Psoas muscle (tissue), 8 donors: Measurements from ENCODE around the gene ATP7A. TPM values are rescaled to one million over a fixed set of nuclear protein-coding genes. Genes with fewer than 3 reads are reported as not detected.
"Not testable (repeated sequence)": the region's sequence is repeated elsewhere in the genome, so short reads cannot be mapped to it uniquely, and the experiment has no call there.

ENCODE experiments used
- ATAC-seq, 4 donors: fragments of 200-7000 bp; cut with Tn5 transposase; one replicate each; pipeline ENCODE4 v1.9.1; 2020; ENCODE audit warnings: moderate library complexity in 3 of 4, mild to moderate bottlenecking in 2 of 4
- DNase-seq, 2 donors: peaks; one replicate each; pipeline ENCODE4 v3.0.0-alpha.2; 2020
- H3K27ac ChIP-seq: fragments of 200-600 bp; one replicate; pipeline ENCODE4 v1.8.0; 2022
- H3K27me3 ChIP-seq, 3 donors: fragments of 200-600 bp in 1 of 3; one replicate each; pipeline versions ENCODE4 v1.6.1 to v1.8.0; 2013 to 2022; ENCODE audit warnings: low read length in 2 of 3, mild to moderate bottlenecking in 2 of 3, moderate library complexity in 1 of 3; ENCODE audit not compliant: insufficient read depth in 3 of 3
- H3K36me3 ChIP-seq, 2 donors: fragments of 200-600 bp in 1 of 2; one replicate each; pipeline versions ENCODE4 v1.6.1 to v1.8.0; 2013 to 2022; ENCODE audit warnings: low read depth in 1 of 2, mild to moderate bottlenecking in 1 of 2, moderate library complexity in 1 of 2; ENCODE audit not compliant: insufficient read depth in 1 of 2
- H3K4me1 ChIP-seq: fragments of 200-600 bp; one replicate; pipeline ENCODE4 v1.8.0; 2022
- H3K4me3 ChIP-seq: fragments of 200-600 bp; one replicate; pipeline ENCODE4 v1.8.0; 2022; ENCODE audit warnings: mild to moderate bottlenecking
- H3K9me3 ChIP-seq: fragments of 200-600 bp; one replicate; pipeline ENCODE4 v1.8.0; 2022
- WGBS, 3 donors: extraction: QIAGEN DNeasy Blood & Tissue Kit; methylation state at CpG; one replicate each; pipeline versions ENCODE4 v1.1.6 to v1.1.7; 2013; 5-methylcytosine and 5-hydroxymethylcytosine counted together
- intact Hi-C, 2 donors: fragments of 100-400 bp; cut with DNase I; formaldehyde crosslinking; loops; one replicate each; pipeline versions ENCODE4 v1.11.0 to v1.14.2; 2022
- long read RNA-seq, 2 donors: library from polyadenylated mRNA; unstranded; transcript quantifications; one replicate each; pipeline ENCODE4 v2.0.0, GENCODE V29; 2021
- polyA plus RNA-seq, 3 donors: library from polyadenylated mRNA; stranded (reverse); fragments of 200-250 nt; gene quantifications; one replicate each; pipeline ENCODE4 v1.2.3, GENCODE V29; 2013
- total RNA-seq, 4 donors: library from RNA; stranded (reverse); fragmentation: NEBNext Ultra II Directional in 2 of 4; extraction: Animal tissue kit (Norgen Biotek cat#: 25700) in 2 of 4; gene quantifications; one replicate each; pipeline versions ENCODE4 v1.2.1 to v1.2.4, GENCODE V29; 2021 to 2023
- TF ChIP-seq, protein P1 (sequence below): fragments of 200-600 bp; IDR thresholded peaks from one replicate; pipeline ENCODE4 v1.8.0; 2022; ENCODE audit warnings: antibody characterized with exemption
- donor health status: healthy with polysubstance abuse.
- donor health status: DM: no; HTN: no; CAD: no; lungs with moderate emphysema.
- donor health status: Bipolar disorder and iron deficiency.
- donor health status: healthy.
- donor health status: DM: yes; HTN: yes; CAD: no.
- donor health status: DM: no; HTN: no; CAD: no.
- donor health status: DM: no; HTN: no; CAD: no.
- donor health status: DM: yes; HTN: yes; CAD: no.

ATP7A gene
- total RNA-seq, result 1 to 10 TPM; 3.4 to 6.0 (median 4.6) TPM
- polyA plus RNA-seq, result 1 to 10 TPM in 2 of 3 donors, under 1 TPM in 1; 0.97 to 2.6 (median 1.7) TPM
- long read RNA-seq, donor 1, result 0 reads
- long read RNA-seq, donor 2, full-length matches to known transcripts, result 1 of 4 reads
- long read RNA-seq, donor 2, partial matches to known transcripts, result 1 of 4 reads
- long read RNA-seq, donor 2, other reads (novel, unspliced or antisense), result 2 of 4 reads

DNA sequence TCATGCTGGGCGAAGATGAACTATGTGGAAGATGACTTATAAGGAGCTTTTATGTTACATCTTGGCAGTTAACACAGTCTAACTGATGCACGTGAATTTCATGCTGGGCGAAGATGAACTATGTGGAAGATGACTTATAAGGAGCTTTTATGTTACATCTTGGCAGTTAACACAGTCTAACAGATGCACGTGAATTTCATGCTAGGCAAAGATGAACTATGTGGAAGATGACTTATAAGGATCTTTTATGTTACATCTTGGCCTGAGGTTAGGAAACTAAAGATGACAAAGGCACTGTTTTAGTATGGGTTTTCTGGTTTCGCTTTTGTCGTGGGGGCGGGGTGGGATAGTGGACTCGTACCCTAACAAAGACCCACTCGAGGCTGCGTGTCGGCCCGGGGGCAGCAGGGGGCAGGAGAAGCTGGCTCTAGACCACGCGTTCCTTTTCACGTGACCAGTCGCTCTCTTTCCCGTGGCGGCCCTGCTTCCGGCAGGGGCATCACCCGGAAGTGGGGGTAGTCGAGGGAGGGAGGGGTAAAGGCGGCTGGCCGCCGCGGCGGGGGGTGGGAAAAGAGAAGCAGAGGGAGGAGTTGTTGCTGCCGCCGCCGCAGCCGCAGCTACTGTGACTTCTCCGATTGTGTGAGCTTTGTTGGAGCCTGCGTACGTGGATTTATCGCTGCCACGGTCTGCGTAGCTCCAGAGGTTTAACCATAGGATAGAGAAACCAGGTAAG, at the start of gene ATP7A:
ATP7A (plus strand) TSS at position 586 of the 733 bp plus-strand sequence. CDS start 60,949 bp downstream, outside the sequence.
- peaks cover 10% of the 10 kb centered on the region for H3K4me1 ChIP-seq
- no peaks in the 10 kb centered on the region for H3K27me3 ChIP-seq
- peak; percentile 89 to 94 for DNase-seq
- H3K36me3 ChIP-seq, result peaks cover 0 to 5% of the 10 kb centered on the region in 2 donors
- peak; percentile 96 to 98 (median 97) for ATAC-seq
- H3K27ac ChIP-seq, result peak within 1 kb of the TSS; percentile 77
- WGBS, 3 donors, result 1 to 21% (median 2%) methylated on average over 21 to 36 of the region's 36 CpGs
- H3K9me3 ChIP-seq, result no peaks in the 10 kb centered on the region
- TF ChIP-seq, protein P1, sequence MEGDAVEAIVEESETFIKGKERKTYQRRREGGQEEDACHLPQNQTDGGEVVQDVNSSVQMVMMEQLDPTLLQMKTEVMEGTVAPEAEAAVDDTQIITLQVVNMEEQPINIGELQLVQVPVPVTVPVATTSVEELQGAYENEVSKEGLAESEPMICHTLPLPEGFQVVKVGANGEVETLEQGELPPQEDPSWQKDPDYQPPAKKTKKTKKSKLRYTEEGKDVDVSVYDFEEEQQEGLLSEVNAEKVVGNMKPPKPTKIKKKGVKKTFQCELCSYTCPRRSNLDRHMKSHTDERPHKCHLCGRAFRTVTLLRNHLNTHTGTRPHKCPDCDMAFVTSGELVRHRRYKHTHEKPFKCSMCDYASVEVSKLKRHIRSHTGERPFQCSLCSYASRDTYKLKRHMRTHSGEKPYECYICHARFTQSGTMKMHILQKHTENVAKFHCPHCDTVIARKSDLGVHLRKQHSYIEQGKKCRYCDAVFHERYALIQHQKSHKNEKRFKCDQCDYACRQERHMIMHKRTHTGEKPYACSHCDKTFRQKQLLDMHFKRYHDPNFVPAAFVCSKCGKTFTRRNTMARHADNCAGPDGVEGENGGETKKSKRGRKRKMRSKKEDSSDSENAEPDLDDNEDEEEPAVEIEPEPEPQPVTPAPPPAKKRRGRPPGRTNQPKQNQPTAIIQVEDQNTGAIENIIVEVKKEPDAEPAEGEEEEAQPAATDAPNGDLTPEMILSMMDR, result peak; percentile 43
- intact Hi-C loops, result loop anchor here (10.0 kb wide), 2 partner anchors 115 to 185 kb away; no protein-coding TSS in a partner anchor
- H3K4me3 ChIP-seq, result peak within 1 kb of the TSS; percentile 69

DNA sequence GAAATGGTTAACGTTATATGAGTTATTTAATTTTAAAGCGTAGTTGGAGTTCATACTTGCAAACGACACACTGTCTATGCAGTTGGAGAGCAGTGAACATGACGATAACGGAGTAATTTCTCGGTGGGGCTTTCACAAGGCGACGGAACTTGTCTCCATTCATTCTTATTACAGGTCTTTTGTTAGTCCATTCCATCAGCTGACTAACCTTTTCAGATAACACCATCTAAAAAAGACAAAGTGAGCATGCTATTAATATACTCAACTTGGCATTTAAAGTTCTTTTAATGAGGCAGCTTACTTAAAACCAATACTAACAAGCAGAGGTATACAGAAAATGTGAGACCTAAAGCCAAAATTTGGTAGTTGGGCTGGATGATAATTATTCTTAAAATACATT, 35.1 kb upstream of the ATP7A start:
- Histone ChIP-seq H3K27ac (no peak overlapping the region), H3K4me3 (no peak overlapping the region), H3K9me3 (no peaks in the 10 kb centered on the region), H3K4me1 (no peaks in the 10 kb centered on the region), H3K36me3 (peaks cover 0 to 26% of the 10 kb centered on the region in 2 donors), H3K27me3 (no peaks in the 10 kb centered on the region)
- TF ChIP-seq, protein P1, result no peak
- 93 to 96% (median 96%) methylated on average over 8 of the region's 8 CpGs for WGBS, 3 donors
- DNase-seq (no peak), ATAC-seq (no peak)
- intact Hi-C loops, result no loop called here

DNA sequence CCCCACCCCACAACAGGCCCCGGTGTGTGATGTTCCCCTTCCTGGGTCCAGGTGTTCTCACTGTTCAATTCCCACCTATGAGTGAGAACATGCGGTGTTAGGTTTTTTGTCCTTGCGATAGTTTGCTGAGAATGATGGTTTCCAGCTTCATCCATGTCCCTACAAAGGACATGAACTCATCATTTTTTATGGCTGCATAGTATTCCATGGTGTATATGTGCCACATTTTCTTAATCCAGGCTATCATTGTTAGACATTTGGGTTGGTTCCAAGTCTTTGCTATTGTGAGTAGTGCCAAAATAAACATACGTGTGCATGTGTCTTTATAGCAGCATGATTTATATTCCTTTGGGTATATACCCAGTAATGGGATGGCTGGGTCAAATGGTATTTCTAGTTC, 29.1 kb upstream of the ATP7A start:
- H3K9me3 ChIP-seq, intact Hi-C loops, DNase-seq, ATAC-seq, H3K4me3 ChIP-seq, H3K36me3 ChIP-seq, H3K27ac ChIP-seq, H3K27me3 ChIP-seq, H3K4me1 ChIP-seq: not testable (repeated sequence)
- WGBS, 3 donors, result 83 to 87% (median 85%) methylated on average over 3 to 4 of the region's 4 CpGs

DNA sequence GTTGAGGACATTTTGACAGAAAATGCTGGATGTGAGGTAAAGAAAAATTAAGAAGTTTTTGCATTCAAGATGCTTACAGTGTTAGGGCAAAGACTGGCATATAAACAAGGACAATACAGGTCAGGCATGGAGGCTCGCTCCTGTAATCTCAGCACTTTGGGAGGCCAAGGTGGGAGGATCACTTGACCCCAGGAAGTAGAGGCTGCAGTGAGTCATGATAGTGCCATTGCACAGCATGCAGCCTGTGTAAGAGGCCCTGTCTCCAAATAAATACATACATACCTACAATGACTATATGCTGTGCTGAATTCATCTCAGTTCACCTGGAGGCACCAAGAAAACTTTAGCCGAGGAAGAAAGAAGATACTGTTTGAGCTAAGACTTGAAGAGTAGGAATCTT, 17.6 kb upstream of the ATP7A start:
- Histone ChIP-seq H3K4me1 (no peaks in the 10 kb centered on the region), H3K36me3 (peaks cover 0 to 4% of the 10 kb centered on the region in 2 donors), H3K9me3 (no peaks in the 10 kb centered on the region), H3K4me3 (no peak overlapping the region), H3K27ac (no peak overlapping the region), H3K27me3 (peaks cover 0 to 4% (median 0%) of the 10 kb centered on the region in 3 donors)
- no peak for ATAC-seq
- 91 to 94% (median 94%) methylated on average over 2 of the region's 2 CpGs for WGBS, 3 donors
- intact Hi-C loops, result loop anchor here in 1 of 2 donors (10.0 kb wide), 1 partner anchor 212 kb away; the partner anchor contains the start of gene PGK1
- TF ChIP-seq, protein P1, result no peak
- DNase-seq, result no peak

DNA sequence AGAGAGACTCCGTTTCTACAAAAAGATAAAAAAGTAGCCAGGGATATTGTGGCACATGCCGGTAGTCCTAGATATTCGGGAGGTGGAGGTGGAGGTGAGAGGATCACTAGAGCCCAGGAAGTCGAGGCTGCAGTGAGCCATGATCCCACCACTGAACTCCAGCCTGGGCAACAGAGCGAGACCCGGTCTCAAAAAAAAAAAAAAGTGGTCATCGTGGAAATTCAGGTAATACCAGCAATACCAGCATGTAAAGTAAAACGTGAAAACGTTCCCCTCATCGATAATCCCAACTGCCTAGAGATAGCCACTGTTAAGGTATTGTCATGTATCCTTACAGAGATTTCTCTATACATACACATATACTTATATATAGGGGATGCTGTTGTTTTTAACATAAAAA, 16.8 kb upstream of the ATP7A start:
- H3K4me3 ChIP-seq, result peak overlapping the region; percentile 78
- no peaks in the 10 kb centered on the region for H3K9me3 ChIP-seq
- TF ChIP-seq, protein P1, result no peak
- intact Hi-C loops, result loop anchor here in 1 of 2 donors (10.0 kb wide), 1 partner anchor 211 kb away; the partner anchor contains the start of gene PGK1
- ATAC-seq (no peak), DNase-seq (no peak)
- H3K27ac ChIP-seq, result no peak overlapping the region
- H3K4me1 ChIP-seq, result no peaks in the 10 kb centered on the region
- H3K27me3 ChIP-seq, result peaks cover 0 to 4% (median 0%) of the 10 kb centered on the region in 3 donors
- WGBS, 3 donors, result 67 to 80% (median 73%) methylated on average over 10 of the region's 10 CpGs
- H3K36me3 ChIP-seq, result peaks cover 0 to 4% of the 10 kb centered on the region in 2 donors
